GM08714 (cell line): Measurements from ENCODE around the gene TCEA3.

Experiments
- H3K4me3 ChIP-seq: fragments of 200-500 bp; sonication (Bioruptor generic); 2 replicates; pipeline ENCODE4 v1.5.1; 2014; ENCODE audit warnings: mild to moderate bottlenecking, low read length, inconsistent platforms
- ZNF274 ChIP-seq: IDR thresholded peaks from 2 replicates; pipeline ENCODE4 v1.6.1; 2012; ENCODE audit warnings: mild to moderate bottlenecking, low read depth, low read length

The TCEA3 gene

DNA sequence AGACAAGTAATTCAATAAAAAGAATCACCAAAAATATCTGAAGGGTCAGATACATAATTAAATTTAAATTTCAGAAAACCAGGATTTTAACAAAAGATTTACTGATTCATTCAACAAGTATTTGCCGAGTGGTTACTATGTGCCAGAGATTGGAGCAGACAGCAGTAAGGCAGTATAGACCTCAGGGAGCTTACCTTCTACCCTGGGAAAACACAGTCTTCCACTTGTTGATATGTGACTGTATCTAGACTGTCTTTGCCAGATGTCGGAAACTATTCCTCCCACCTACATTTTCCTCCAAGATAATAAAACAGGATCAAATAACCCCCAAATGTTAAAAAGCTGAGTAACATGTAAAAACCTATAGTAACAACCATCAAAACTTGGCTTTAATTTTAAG, 86.7 kb downstream of the TCEA3 start:
- no peak overlapping the region for H3K4me3 ChIP-seq

DNA sequence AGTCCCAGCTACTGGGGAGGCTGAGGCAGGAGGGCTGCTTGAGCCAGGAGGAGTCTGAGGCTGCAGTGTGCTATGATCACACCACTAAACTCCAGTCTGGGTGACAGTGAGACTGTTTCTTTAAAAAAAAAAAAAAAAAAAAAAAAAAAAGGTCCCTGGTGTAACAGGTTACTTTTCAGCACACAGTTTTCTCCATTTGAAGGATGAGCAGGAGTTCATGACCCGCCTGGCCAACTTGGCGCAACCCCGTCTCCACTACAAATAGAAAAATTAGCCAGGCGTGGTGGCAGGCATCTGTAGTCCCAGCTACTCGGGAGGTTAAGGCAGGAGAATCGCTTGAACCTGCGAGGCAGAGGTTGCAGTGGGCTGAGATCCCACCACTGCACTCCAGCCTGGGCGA, 92.8 kb downstream of the TCEA3 start:
- TF ChIP-seq ZNF274 = no peak

More for the DNA sequence above, 86.7 kb downstream of the TCEA3 start:
- TF ChIP-seq ZNF274 = no peak

More for the DNA sequence above, 92.8 kb downstream of the TCEA3 start:
- no peak overlapping the region for H3K4me3 ChIP-seq
